HG03565 (cell line): ENCODE data around the gene DIPK1C.

Source experiments
- ATAC-seq: cut with Tn5 transposase; IDR thresholded peaks from one replicate; pipeline ENCODE4 v1.9.1; 2021; ENCODE audit warnings: mild to moderate bottlenecking, moderate library complexity; ENCODE audit not compliant: unreplicated experiment

Gene DIPK1C

DNA sequence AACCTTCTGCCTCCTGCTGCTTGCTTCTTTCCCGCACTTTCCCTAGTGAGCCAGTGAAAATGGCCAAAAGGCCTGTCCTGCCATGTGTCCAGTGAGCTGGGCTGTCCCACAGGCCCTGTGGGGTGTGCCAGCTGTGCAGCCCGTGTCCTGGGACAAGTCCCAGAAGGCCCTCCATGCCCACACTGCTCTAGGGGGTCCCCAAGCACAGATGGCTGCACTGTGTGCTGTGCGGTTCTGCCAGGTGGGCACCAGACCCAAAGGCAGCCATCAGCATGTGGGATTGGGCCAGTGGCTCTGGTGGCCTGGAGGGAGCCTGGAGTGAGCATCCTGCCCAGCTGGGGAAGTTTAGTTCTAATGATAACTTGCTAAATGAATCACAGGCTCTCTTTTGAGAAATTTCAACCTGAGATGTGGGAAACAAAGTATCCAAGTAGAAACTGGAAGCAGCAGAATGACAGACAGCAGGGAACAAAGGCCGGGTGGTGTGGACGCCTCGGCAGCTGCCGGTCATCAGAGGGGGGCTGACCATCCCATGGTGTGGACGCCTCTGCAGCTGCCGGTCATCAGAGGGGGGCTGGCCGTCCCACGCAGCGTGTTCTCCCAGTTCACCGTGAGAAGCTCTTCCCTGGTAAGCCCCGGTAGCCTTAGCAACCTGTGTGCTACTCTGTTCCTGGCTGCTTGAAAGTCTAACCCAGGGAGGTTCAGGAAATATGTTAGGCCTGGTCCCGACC is 29.2 kb upstream of the DIPK1C start:
- ATAC-seq: no peak

DNA sequence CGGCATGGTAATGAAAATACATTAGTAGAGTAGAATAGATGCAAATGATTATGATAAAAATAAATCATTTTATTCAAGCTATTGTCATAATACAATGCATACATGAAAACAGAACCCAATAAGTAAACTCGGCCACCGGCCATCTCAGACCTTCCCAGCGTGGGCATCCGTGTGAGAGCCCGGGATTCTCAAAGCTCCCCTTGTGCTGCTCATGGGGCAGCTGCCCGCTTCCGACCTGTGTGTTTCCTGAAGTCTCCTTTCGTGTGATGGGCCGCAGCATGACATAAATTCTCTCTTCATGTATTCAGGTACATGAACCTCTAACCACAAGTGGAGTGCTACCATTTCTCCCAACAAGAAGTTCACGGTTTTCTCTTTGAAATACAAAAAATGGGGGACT is 25.6 kb upstream of the DIPK1C start:
- ATAC-seq: no peak

DNA sequence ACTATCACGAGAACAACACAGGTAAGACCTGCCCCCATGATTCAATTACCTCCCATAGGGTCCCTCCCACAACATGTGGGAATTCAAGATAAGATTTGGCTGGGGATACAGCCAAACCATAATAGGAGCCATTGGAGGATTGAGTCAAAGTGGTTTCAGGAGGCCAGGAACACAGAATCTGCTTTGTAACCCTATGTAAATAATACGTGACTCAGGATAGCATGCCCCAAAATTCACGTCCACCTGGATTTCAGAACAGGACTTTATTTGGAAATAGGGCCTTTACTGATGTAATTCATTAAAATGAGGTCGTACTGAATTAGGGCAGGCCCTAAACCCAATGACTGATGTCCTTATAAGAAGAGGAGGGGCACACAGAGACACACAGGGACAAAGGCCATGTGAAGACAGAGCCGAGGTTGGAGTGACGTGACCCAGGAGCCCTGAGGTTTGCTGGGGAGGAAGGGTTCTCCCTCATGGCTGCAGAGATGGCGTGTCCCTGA is 23.1 kb upstream of the DIPK1C start:
- no peak for ATAC-seq

DNA sequence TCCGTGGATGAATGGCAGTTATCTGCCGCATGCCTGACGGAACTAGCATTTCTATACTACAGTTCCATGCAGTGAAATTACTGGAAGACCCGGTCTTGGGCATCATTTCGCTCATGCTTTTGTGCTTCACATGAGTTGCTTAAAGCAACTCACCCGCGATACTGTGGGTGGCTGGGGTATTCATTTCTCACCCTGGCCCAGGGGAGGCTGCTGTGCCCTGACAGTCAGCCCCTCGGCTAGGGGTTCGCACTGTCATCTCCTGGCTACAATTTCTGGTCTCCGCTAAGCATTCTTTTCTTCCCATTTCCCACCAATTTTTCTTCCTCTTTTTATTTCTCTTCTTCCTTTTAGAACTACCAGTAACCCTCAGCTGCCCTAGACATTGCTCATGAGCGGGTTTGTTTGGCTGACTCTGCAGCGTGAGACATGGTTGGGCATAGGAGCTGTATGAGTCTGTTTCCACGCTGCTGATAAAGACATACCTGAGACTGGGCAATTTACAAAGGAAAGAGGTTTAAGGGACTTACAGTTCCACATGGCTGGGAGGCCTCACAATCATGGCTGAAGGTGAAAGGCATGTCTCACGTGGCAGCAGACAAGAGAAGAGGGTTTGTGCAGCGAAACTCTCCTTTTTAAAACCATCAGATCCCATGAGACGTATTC is 22.5 kb upstream of the DIPK1C start:
- no peak for ATAC-seq

- ATAC-seq: no peak
Measured at GRCh38 chr18:74478880-74479279, 21.8 kb upstream of the DIPK1C start.

- ATAC-seq: no peak
Measured at GRCh38 chr18:74478316-74478715, 21.2 kb upstream of the DIPK1C start.

- no peak for ATAC-seq
Measured at GRCh38 chr18:74477771-74478170, 20.7 kb upstream of the DIPK1C start.

DNA sequence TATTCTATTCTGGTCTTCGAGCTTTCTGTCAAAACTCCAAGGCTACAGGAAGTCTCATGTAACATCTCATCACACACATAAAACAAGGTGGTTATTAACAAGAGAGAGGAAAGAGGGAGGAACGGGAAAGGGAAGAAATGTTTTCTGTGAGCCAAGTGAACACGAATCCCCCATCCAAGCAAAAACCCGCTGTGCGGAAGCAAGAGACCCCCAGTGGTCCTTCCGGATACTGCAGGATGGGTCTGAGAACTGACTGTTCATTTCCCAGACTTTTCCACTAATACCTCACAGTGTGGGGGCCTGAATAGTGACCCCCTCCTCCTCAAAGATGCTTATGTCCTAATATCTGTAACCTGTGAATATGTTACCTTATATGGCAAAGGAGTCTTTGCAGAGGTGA is 19.0 kb upstream of the DIPK1C start:
- ATAC-seq: no peak

DNA sequence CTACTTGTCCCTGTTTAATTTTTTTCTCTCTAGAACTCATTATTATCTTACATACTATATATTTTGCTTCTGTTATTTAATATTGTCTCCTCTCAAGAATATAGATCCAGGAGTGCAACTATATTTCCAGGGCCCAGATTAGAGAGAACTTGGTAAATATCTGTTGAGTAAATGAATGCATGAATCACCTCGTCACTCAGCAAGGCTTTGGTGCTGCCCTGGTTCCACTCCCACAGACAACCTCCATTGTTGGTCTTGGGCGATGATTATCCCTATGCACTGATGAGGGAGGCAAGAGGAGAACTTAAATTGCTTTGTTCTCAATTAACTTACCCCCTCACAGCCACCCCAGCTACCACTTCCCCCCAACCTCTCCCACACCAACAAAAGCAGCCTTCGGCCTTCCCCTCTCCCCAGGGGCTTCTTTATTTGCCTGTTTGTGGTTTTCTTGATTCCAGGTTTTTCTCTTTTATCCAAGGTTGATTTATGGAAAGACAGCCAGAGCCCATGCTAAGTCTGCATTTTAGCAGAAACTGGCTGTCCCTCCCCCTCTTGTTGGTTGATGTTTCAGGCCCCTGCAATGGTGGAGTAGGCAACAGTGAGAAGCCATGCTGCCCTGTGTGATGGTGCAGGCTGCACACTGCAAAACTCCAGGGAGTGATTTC is 17.0 kb upstream of the DIPK1C start:
- ATAC-seq: no peak

DNA sequence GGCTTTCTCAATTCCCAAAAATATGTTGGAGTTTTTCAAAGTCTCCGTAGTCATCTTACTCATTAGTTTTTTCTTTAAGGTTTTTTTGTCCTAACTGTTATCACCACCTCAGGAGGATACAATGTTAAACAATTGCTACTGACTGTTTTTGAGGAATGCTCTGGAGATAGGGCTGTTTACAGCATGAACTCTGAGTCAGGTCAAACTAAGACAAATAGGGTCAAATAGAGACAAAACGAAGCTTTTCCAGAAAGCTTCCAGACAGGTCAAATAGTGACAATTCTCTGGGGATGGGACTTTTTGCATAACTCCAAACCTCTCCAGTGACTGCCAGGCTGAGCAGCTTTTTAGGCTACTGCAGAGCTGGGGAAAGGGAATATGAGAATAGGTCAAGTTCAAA is 15.2 kb upstream of the DIPK1C start:
- ATAC-seq: no peak

GRCh38 chr18:74468547-74469061 is 11.5 kb upstream of the DIPK1C start:
- ATAC-seq: no peak

GRCh38 chr18:74465775-74466174 is 8.7 kb upstream of the DIPK1C start:
- ATAC-seq: no peak

GRCh38 chr18:74463983-74464382 is 6.9 kb upstream of the DIPK1C start:
- no peak for ATAC-seq

DNA sequence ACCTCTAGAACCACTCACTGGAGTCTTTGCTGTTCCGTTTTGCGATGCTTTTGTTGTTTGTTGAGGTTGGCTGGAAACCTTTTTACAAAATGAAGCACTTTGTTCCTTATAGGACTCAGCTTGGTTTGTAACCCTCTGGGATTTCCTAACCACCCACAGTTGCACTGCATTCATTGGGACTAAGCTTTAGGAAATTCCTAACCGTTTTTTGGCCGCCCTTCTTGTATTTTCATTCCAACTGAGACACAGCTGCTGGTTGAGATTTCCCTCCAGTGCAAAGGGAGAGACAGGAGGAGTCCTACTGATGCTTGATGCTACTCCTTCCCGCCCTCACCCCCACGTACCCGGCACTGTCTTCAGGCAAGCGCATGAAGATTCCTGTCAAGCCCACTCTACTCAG is 6.1 kb upstream of the DIPK1C start:
- no peak for ATAC-seq

DNA sequence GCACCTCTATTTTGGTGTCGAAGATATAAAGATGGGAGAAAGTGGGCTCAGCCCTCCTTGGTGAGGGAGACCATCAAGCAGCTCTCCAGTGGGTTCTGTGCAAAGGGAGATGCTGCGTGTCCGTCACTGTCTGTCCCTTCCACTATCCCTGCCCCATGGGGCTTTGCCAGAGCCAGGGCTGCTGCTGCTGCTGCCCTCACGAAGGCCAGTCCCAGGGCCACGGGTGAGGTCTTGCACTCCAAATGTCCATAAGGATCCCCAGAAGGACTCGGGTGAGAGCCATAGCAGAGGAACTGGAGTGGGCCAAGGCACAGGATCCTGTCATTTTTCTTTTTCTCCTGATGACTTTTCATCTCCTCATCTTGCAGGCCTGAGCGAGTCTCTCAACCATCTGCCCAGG is 3.7 kb upstream of the DIPK1C start:
- ATAC-seq: no peak

DNA sequence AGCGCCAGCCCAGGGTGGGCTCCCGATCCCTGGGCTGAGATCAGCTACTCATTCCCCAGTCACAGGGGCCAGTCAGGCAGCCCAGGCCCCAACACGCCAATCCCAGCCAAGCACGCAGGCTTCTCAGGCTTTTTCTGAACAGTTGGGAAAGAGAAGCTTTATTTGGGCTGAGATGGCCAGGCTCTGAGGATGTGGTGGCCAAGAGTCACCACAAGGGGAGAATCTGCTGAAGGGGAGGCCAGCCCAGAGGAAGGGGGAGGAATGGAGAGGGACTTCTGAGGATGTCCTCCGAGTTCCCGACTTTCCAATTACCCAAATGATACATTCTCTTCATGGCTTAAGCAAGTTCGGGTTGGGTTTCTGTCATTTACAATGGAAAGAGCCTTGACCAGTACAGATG is 2.8 kb upstream of the DIPK1C start:
- no peak for ATAC-seq

DNA sequence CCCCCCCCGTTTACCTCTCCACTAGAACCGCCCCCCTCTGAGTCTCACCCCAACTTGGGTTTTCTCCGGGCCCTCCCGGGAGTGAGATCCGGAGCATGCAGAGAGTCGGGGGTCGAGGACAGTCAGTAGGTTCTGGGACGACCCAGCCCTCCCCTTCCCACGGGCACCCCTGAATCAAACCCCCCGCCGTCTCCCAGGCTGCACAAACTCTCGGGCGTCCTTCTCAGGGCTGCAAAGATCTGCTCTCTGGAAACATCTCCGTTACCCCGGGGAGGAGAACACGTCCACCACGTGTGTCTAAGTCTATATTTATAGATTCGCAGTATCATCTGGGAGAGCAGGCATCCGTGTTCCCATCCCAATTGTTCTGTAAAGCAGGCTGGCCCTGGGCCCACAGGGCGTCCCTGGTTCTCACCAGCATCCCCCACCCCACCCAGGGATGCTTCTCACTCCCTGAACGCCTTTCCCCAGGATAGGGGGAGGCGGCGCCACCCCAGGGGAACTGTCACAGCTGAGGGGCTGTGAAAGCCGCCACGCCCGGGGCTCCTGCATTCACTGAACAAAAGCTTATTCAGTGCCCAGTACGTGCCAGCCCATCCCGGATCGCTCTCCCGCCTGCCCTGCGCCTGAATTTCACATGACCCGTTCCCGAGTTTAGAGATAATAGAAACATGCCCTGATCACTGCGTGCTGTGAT is 765 bp upstream of the DIPK1C start:
- no peak for ATAC-seq

- no peak for ATAC-seq
Measured at GRCh38 chr18:74456349-74457042, 612 bp downstream of the DIPK1C start.

GRCh38 chr18:74456017-74456348 is 1.1 kb downstream of the DIPK1C start:
- no peak for ATAC-seq

DNA sequence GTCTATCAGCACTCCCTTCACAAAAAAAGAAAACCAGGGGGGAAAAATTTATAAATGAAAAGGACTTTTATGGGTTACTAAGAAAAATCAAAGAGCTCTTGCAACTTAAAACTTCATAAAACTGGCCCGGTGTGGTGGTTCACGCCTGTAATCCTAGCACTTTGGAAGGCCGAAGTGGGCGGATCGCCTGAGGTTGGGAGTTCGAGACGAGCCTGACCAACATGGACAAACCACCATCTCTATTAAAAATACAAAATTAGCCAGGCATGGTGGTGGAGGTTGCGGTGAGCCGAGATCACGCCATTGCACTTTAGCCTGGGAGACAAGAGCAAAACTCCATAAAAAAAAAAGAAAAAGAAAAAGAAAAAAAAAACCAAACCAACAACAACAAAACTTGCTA is 1.7 kb downstream of the DIPK1C start:
- no peak for ATAC-seq

DNA sequence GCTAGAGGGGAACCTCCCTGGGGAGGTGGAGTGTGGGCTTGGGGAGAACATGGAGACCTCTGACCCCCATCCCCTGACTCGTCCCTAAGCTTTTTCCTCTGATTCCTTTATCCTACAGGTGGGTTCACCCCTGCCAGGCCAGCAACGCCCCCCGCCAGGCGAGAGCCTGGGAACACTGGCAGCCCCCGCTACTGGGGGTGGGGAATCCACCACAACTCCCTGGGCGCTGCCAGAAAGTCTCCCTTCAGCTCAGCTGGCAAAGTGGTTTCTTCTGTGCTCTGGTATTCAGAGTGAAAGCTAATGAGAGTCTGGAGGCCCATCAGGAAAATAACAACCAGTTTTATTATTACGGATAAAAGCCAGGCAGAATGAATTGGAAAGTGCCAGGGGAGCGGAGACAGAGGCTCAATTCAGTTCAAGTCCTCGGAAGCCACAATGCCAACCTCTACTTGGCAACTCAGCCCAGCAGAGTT is 2.8 kb downstream of the DIPK1C start:
- ATAC-seq: no peak
